LNCaP clone FGC (cell line): ENCODE measurements around the gene DLGAP3.

Source experiments
- DNase-seq: peaks from one replicate; pipeline ENCODE4 v3.0.0-alpha.2; 2011; ENCODE audit warnings: low read depth
- H3K4me3 ChIP-seq: 2 replicates; pipeline ENCODE4 v1.5.1; 2011; ENCODE audit warnings: mild to moderate bottlenecking, low read depth, low read length, control low read depth
- CTCF ChIP-seq: IDR thresholded peaks from 2 replicates; pipeline ENCODE4 v1.5.1; 2012; ENCODE audit warnings: mild to moderate bottlenecking; ENCODE audit not compliant: control insufficient read depth, insufficient read depth; ENCODE audit errors: extremely low read depth

Gene DLGAP3

GRCh38 chr1:34868230-34869049 is 61.0 kb downstream of the DLGAP3 start:
- no peak for DNase-seq
- no peak overlapping the region for H3K4me3 ChIP-seq
- TF ChIP-seq CTCF = no peak

GRCh38 chr1:34867415-34867814 is 62.0 kb downstream of the DLGAP3 start:
- no peak for DNase-seq
- TF ChIP-seq CTCF = no peak

GRCh38 chr1:34866762-34867109 is 62.7 kb downstream of the DLGAP3 start:
- H3K4me3 ChIP-seq = peak overlapping the region; percentile 58
- no peak for TF ChIP-seq CTCF
- DNase-seq = no peak

More at GRCh38 chr1:34867415-34867814, 62.0 kb downstream of the DLGAP3 start:
- H3K4me3 ChIP-seq = no peak overlapping the region

GRCh38 chr1:34865981-34866761 is 63.3 kb downstream of the DLGAP3 start:
- no peak for DNase-seq
- peak; percentile 76 for TF ChIP-seq CTCF
- H3K4me3 ChIP-seq = peak overlapping the region; percentile 58

- TF ChIP-seq CTCF = no peak
- peak overlapping the region; percentile 58 for H3K4me3 ChIP-seq
- no peak for DNase-seq
These were observed 63.9 kb downstream of the DLGAP3 start for GRCh38 chr1:34865573-34865972.

- TF ChIP-seq CTCF = no peak
- no peak overlapping the region for H3K4me3 ChIP-seq
- DNase-seq = no peak
These were observed 64.7 kb downstream of the DLGAP3 start for GRCh38 chr1:34864759-34865158.
